OCI-LY1 (cell line): Measurements from ENCODE around the gene KAT2A.

Experiments used
- EZH2 ChIP-seq: fragments of 200-600 bp; sonication (generic), shearing (Covaris generic); IDR thresholded peaks from 2 replicates; pipeline ENCODE4 v1.8.0; 2017; ENCODE audit warnings: borderline replicate concordance, mixed run types, mild to moderate bottlenecking, antibody characterized with exemption, low read length, moderate library complexity, mixed read lengths
- TF ChIP-seq, protein P1 (sequence below): fragments of 200-600 bp; sonication (generic), shearing (Covaris generic); IDR thresholded peaks from 2 replicates; pipeline ENCODE4 v1.5.1; 2017; ENCODE audit warnings: mild to moderate bottlenecking, antibody characterized with exemption, low read length, moderate library complexity, mixed read lengths

DNA sequence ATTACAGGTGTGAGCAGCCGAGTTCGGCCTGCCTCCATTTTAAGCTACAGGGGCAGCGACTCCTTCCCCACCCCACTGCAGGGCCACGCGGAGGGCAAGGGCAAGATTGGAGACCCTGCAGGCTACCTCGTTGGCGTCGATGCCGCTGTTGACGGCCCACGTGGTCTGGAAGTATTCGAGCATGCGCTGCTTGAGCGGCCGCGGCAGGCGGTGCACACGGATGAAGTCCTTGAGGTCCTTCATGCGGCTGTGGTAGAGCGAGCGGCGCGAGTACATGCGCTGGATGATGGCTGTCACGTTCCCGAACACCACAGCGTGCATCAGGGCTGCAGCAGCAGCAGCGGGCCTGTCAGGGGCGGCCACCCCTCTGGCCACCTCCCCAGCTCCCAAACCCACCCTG, 48.2 kb upstream of the KAT2A start:
- TF ChIP-seq EZH2, result no peak
- TF ChIP-seq, protein P1, sequence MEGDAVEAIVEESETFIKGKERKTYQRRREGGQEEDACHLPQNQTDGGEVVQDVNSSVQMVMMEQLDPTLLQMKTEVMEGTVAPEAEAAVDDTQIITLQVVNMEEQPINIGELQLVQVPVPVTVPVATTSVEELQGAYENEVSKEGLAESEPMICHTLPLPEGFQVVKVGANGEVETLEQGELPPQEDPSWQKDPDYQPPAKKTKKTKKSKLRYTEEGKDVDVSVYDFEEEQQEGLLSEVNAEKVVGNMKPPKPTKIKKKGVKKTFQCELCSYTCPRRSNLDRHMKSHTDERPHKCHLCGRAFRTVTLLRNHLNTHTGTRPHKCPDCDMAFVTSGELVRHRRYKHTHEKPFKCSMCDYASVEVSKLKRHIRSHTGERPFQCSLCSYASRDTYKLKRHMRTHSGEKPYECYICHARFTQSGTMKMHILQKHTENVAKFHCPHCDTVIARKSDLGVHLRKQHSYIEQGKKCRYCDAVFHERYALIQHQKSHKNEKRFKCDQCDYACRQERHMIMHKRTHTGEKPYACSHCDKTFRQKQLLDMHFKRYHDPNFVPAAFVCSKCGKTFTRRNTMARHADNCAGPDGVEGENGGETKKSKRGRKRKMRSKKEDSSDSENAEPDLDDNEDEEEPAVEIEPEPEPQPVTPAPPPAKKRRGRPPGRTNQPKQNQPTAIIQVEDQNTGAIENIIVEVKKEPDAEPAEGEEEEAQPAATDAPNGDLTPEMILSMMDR, result no peak
